ENCODE results near the gene CARMIL1.

DNA sequence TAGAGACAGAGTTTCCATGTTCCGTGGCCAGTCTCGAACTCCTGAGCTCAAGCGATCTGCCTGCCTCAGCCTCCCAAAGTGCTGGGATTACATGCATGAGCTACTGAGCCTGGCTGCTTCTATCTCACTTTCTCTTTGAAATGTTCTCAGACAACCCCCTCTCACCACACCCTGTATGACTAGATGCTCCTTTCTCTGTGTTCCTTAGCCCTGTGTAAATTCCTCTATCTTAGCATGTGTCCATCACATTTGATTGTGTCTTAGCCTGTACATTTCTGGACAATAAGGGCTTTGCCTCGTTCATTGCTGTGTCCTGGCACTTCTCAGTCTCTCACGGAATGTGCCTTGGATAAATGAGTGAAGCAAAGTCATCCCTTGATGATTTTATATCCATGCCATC is 204.8 kb downstream of the CARMIL1 start:
- no peak for TF ChIP-seq PPARA (CRISPR knock-in tag; IDR thresholded peaks at IDR 0.05; ENCODE audit: borderline replicate concordance)
- no peak for TF ChIP-seq BACH2 (CRISPR knock-in tag; IDR thresholded peaks at IDR 0.05; ENCODE audit: borderline replicate concordance)
- TF ChIP-seq ISL1 (CRISPR knock-in tag; IDR thresholded peaks at IDR 0.05): no peak
- TF ChIP-seq RARB (CRISPR knock-in tag; IDR thresholded peaks at IDR 0.05): no peak
- TF ChIP-seq ARNTL (CRISPR knock-in tag; IDR thresholded peaks at IDR 0.05; ENCODE audit: borderline replicate concordance, low read depth): no peak
- TF ChIP-seq, protein P1, sequence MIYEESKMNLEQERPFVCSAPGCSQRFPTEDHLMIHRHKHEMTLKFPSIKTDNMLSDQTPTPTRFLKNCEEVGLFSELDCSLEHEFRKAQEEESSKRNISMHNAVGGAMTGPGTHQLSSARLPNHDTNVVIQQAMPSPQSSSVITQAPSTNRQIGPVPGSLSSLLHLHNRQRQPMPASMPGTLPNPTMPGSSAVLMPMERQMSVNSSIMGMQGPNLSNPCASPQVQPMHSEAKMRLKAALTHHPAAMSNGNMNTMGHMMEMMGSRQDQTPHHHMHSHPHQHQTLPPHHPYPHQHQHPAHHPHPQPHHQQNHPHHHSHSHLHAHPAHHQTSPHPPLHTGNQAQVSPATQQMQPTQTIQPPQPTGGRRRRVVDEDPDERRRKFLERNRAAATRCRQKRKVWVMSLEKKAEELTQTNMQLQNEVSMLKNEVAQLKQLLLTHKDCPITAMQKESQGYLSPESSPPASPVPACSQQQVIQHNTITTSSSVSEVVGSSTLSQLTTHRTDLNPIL (CRISPR knock-in tag; IDR thresholded peaks at IDR 0.05; ENCODE audit: low read depth): no peak
- TF ChIP-seq ZFP3 (CRISPR knock-in tag; IDR thresholded peaks at IDR 0.05): no peak
- TF ChIP-seq, protein P2, sequence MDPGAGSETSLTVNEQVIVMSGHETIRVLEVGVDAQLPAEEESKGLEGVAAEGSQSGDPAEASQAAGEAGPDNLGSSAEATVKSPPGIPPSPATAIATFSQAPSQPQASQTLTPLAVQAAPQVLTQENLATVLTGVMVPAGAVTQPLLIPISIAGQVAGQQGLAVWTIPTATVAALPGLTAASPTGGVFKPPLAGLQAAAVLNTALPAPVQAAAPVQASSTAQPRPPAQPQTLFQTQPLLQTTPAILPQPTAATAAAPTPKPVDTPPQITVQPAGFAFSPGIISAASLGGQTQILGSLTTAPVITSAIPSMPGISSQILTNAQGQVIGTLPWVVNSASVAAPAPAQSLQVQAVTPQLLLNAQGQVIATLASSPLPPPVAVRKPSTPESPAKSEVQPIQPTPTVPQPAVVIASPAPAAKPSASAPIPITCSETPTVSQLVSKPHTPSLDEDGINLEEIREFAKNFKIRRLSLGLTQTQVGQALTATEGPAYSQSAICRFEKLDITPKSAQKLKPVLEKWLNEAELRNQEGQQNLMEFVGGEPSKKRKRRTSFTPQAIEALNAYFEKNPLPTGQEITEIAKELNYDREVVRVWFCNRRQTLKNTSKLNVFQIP (CRISPR knock-in tag; IDR thresholded peaks at IDR 0.05; ENCODE audit: borderline replicate concordance, low read depth): no peak
- no peak for TF ChIP-seq GLIS3 (CRISPR knock-in tag; IDR thresholded peaks at IDR 0.05)
- TF ChIP-seq SNAI2 (CRISPR knock-in tag; IDR thresholded peaks at IDR 0.05): no peak
